ENCODE data around the gene IGSF23.

DNA sequence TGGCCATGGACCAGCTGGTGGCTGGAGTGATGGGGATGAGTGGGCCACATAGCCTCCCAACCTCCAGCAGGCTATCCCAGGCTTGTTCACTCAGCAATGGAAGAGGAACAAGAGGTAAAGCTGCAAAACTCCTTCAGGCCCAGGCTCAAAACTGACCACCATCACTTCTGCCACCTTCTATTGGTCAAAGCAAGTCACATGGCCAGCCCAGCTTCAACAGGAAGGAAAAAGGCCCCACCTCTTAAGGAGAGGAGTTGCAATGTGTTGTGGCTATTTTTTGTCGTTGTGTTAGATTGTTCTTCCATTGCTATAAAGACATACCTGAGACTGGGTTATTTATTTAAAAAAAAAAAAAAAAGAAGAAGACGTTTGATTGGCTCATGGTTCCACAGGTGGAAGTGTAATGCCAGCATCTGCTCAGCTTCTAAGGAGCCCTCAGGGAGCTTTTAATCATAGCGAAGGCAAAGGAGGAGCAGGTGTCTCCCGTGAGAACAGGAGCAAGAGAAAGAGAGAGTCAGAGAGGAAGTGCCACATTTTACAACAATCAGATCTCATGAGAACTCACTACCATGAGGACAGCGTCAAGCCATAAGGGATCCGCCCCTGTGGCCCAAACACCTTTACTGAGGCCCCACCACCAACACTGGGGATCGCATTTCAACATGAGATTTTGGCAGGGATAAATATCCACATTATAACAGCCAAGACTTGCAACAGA is 5.4 kb downstream of the IGSF23 start:
- no peak for TF ChIP-seq POLR2A (IDR thresholded peaks at IDR 0.05)
- TF ChIP-seq, protein P1, sequence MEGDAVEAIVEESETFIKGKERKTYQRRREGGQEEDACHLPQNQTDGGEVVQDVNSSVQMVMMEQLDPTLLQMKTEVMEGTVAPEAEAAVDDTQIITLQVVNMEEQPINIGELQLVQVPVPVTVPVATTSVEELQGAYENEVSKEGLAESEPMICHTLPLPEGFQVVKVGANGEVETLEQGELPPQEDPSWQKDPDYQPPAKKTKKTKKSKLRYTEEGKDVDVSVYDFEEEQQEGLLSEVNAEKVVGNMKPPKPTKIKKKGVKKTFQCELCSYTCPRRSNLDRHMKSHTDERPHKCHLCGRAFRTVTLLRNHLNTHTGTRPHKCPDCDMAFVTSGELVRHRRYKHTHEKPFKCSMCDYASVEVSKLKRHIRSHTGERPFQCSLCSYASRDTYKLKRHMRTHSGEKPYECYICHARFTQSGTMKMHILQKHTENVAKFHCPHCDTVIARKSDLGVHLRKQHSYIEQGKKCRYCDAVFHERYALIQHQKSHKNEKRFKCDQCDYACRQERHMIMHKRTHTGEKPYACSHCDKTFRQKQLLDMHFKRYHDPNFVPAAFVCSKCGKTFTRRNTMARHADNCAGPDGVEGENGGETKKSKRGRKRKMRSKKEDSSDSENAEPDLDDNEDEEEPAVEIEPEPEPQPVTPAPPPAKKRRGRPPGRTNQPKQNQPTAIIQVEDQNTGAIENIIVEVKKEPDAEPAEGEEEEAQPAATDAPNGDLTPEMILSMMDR (IDR thresholded peaks at IDR 0.05): no peak
